ENCODE measurements around the gene CCDC179. TPM values are rescaled to one million over a fixed set of nuclear protein-coding genes. Genes with fewer than 3 reads are reported as not detected.

Gene CCDC179
- total and polyA plus RNA-seq, 2 of the 13 experiments (the other 11 are each of a cell fraction or from before 2014, with no cell fraction given) = not detected

- H3K4me3 ChIP-seq (replicated peaks in 1 of 3; ENCODE audit: insufficient read depth in 1 of 3, low read depth in 2 of 3, low read length in 3 of 3) = no peak overlapping the region
- ATAC-seq (no peak), FAIRE-seq (no peak), DNase-seq (ENCODE audit: low spot score) (no peak)
- peaks cover 5% of the 10 kb centered on the region for H3K9me3 ChIP-seq (ENCODE audit: low read length)
- 93% methylated on average over 2 of the region's 2 CpGs for WGBS (ENCODE audit: low lambda C conversion rate)
- no peak overlapping the region for H3K4me2 ChIP-seq (ENCODE audit: low read depth, low read length)
- in situ Hi-C loops (cut with HindIII; ENCODE audit: extremely low pct_ligation_motif_present, low pct_unique_long_range_greater_than_20kb) (no loop called here), intact Hi-C loops (cut with micrococcal nuclease; ENCODE audit: unreplicated experiment) (no loop called here)
- no peaks in the 10 kb centered on the region for H3K27me3 ChIP-seq (ENCODE audit: control insufficient read depth in 1 of 2, insufficient read depth in 2 of 2, low read length in 2 of 2)
- ChIA-PET CTCF (ENCODE audit: low intra/inter-chr PET ratio, low total read pairs) (no interaction called here), POLR2A (no interaction called here)
- no peaks in the 10 kb centered on the region for H3K79me2 ChIP-seq (ENCODE audit: insufficient read depth, low read length)
- H4K20me1 ChIP-seq (ENCODE audit: insufficient read depth, low read length) = no peaks in the 10 kb centered on the region
- H2AFZ ChIP-seq (ENCODE audit: low read length) = no peak overlapping the region
- no peak overlapping the region for H3K27ac ChIP-seq (ENCODE audit: extremely low read length, insufficient read depth, low read length)
- H3K9ac ChIP-seq (ENCODE audit: insufficient read depth, low read depth, low read length) = no peak overlapping the region
- peaks cover 7% of the 10 kb centered on the region for H3K4me1 ChIP-seq (ENCODE audit: insufficient read depth, low read length)
- BruUV-seq (replicated peaks) = no TSS peak
- peaks cover 0 to 12% of the 10 kb centered on the region in 2 experiments; a peak in 1 of 5 replicates for H3K36me3 ChIP-seq (replicated peaks in 1 of 2; ENCODE audit: control insufficient read depth in 1 of 2, insufficient read depth in 2 of 2, low read length in 2 of 2)
- TF ChIP-seq, protein P1, sequence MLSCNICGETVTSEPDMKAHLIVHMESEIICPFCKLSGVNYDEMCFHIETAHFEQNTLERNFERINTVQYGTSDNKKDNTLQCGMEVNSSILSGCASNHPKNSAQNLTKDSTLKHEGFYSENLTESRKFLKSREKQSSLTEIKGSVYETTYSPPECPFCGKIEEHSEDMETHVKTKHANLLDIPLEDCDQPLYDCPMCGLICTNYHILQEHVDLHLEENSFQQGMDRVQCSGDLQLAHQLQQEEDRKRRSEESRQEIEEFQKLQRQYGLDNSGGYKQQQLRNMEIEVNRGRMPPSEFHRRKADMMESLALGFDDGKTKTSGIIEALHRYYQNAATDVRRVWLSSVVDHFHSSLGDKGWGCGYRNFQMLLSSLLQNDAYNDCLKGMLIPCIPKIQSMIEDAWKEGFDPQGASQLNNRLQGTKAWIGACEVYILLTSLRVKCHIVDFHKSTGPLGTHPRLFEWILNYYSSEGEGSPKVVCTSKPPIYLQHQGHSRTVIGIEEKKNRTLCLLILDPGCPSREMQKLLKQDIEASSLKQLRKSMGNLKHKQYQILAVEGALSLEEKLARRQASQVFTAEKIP (CRISPR knock-in tag; IDR thresholded peaks at IDR 0.05; ENCODE audit: borderline replicate concordance) = no peak
- TF ChIP-seq ZHX1 (CRISPR knock-in tag; IDR thresholded peaks at IDR 0.05; ENCODE audit: low read depth) (no peak), ZFP37 (CRISPR knock-in tag; IDR thresholded peaks at IDR 0.05; ENCODE audit: borderline replicate concordance) (no peak), ZNF619 (CRISPR knock-in tag; IDR thresholded peaks at IDR 0.05) (no peak), UBTF (CRISPR knock-in tag; IDR thresholded peaks at IDR 0.05) (no peak), HCFC1 (IDR thresholded peaks at IDR 0.05; ENCODE audit: low read depth, low read length) (no peak), SOX5 (CRISPR knock-in tag; IDR thresholded peaks at IDR 0.05; ENCODE audit: borderline replicate concordance) (no peak), ZNF780A (CRISPR knock-in tag; IDR thresholded peaks at IDR 0.05) (no peak), NCOA1 (CRISPR knock-in tag; IDR thresholded peaks at IDR 0.05) (no peak), ZFY (CRISPR knock-in tag; IDR thresholded peaks at IDR 0.05) (no peak), RBFOX2 (IDR thresholded peaks at IDR 0.05; ENCODE audit: low read depth, low read length) (no peak), ZNF484 (CRISPR knock-in tag; IDR thresholded peaks at IDR 0.05; ENCODE audit: borderline replicate concordance, low read depth) (no peak)
- TF ChIP-seq, protein P2, sequence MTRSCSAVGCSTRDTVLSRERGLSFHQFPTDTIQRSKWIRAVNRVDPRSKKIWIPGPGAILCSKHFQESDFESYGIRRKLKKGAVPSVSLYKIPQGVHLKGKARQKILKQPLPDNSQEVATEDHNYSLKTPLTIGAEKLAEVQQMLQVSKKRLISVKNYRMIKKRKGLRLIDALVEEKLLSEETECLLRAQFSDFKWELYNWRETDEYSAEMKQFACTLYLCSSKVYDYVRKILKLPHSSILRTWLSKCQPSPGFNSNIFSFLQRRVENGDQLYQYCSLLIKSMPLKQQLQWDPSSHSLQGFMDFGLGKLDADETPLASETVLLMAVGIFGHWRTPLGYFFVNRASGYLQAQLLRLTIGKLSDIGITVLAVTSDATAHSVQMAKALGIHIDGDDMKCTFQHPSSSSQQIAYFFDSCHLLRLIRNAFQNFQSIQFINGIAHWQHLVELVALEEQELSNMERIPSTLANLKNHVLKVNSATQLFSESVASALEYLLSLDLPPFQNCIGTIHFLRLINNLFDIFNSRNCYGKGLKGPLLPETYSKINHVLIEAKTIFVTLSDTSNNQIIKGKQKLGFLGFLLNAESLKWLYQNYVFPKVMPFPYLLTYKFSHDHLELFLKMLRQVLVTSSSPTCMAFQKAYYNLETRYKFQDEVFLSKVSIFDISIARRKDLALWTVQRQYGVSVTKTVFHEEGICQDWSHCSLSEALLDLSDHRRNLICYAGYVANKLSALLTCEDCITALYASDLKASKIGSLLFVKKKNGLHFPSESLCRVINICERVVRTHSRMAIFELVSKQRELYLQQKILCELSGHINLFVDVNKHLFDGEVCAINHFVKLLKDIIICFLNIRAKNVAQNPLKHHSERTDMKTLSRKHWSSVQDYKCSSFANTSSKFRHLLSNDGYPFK (CRISPR knock-in tag; IDR thresholded peaks at IDR 0.05; ENCODE audit: borderline replicate concordance) = no peak
- TF ChIP-seq, protein P3, sequence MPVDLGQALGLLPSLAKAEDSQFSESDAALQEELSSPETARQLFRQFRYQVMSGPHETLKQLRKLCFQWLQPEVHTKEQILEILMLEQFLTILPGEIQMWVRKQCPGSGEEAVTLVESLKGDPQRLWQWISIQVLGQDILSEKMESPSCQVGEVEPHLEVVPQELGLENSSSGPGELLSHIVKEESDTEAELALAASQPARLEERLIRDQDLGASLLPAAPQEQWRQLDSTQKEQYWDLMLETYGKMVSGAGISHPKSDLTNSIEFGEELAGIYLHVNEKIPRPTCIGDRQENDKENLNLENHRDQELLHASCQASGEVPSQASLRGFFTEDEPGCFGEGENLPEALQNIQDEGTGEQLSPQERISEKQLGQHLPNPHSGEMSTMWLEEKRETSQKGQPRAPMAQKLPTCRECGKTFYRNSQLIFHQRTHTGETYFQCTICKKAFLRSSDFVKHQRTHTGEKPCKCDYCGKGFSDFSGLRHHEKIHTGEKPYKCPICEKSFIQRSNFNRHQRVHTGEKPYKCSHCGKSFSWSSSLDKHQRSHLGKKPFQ (CRISPR knock-in tag; IDR thresholded peaks at IDR 0.05; ENCODE audit: insufficient replicate concordance) = no peak
Observed at GRCh38 chr11:22807391-22807790, 52.9 kb downstream of the CCDC179 start.
